ENCODE measurements around the gene LINC00305.

LINC00305 gene

GRCh38 chr18:64137914-64138313 lies 11.0 kb downstream of the LINC00305 start:
- Mint-ChIP-seq H3K36me3 (ENCODE audit: low read depth) (no peaks in the 10 kb centered on the region), H3K9me3 (no peaks in the 10 kb centered on the region)

GRCh38 chr18:64134044-64134747 lies 14.7 kb downstream of the LINC00305 start:
- intact Hi-C loops (cut with micrococcal nuclease) = no loop called here
- H3K9me3 Mint-ChIP-seq = no peaks in the 10 kb centered on the region

More at GRCh38 chr18:64137914-64138313, 11.0 kb downstream of the LINC00305 start:
- no peak overlapping the region for H3K27ac Mint-ChIP-seq
- no peak overlapping the region for H3K4me3 Mint-ChIP-seq
- H3K4me1 Mint-ChIP-seq (ENCODE audit: low read depth) = no peaks in the 10 kb centered on the region
- intact Hi-C loops (cut with micrococcal nuclease) = no loop called here
- H3K27me3 Mint-ChIP-seq = no peaks in the 10 kb centered on the region

GRCh38 chr18:64132871-64133270 lies 16.0 kb downstream of the LINC00305 start:
- Mint-ChIP-seq H3K36me3 (ENCODE audit: low read depth) (no peaks in the 10 kb centered on the region), H3K9me3 (no peaks in the 10 kb centered on the region), H3K4me1 (ENCODE audit: low read depth) (no peaks in the 10 kb centered on the region), H3K27ac (no peak overlapping the region), H3K4me3 (no peak overlapping the region), H3K27me3 (no peaks in the 10 kb centered on the region)
- intact Hi-C loops (cut with micrococcal nuclease) = no loop called here

More at GRCh38 chr18:64134044-64134747, 14.7 kb downstream of the LINC00305 start:
- Mint-ChIP-seq H3K4me3 (no peak overlapping the region), H3K36me3 (ENCODE audit: low read depth) (no peaks in the 10 kb centered on the region), H3K27ac (no peak overlapping the region), H3K27me3 (no peaks in the 10 kb centered on the region), H3K4me1 (ENCODE audit: low read depth) (no peaks in the 10 kb centered on the region)

- Mint-ChIP-seq H3K27ac (no peak overlapping the region), H3K4me1 (ENCODE audit: low read depth) (no peaks in the 10 kb centered on the region), H3K9me3 (no peaks in the 10 kb centered on the region), H3K4me3 (no peak overlapping the region), H3K36me3 (ENCODE audit: low read depth) (no peaks in the 10 kb centered on the region), H3K27me3 (no peaks in the 10 kb centered on the region)
- intact Hi-C loops (cut with micrococcal nuclease) = no loop called here
Measured at GRCh38 chr18:64131314-64131713, 17.6 kb downstream of the LINC00305 start.

- Mint-ChIP-seq H3K27ac (no peak overlapping the region), H3K4me1 (ENCODE audit: low read depth) (no peaks in the 10 kb centered on the region), H3K36me3 (ENCODE audit: low read depth) (no peaks in the 10 kb centered on the region), H3K27me3 (no peaks in the 10 kb centered on the region), H3K4me3 (no peak overlapping the region), H3K9me3 (no peaks in the 10 kb centered on the region)
- intact Hi-C loops (cut with micrococcal nuclease) = no loop called here
Measured at GRCh38 chr18:64127172-64127571, 21.7 kb downstream of the LINC00305 start.

- Mint-ChIP-seq H3K4me3 (no peak overlapping the region), H3K27me3 (no peaks in the 10 kb centered on the region), H3K9me3 (no peaks in the 10 kb centered on the region), H3K27ac (no peak overlapping the region), H3K4me1 (ENCODE audit: low read depth) (no peaks in the 10 kb centered on the region), H3K36me3 (ENCODE audit: low read depth) (no peaks in the 10 kb centered on the region)
- intact Hi-C loops (cut with micrococcal nuclease) = no loop called here
Measured at GRCh38 chr18:64119916-64120315, 29.0 kb downstream of the LINC00305 start.

GRCh38 chr18:64118406-64118805 lies 30.5 kb downstream of the LINC00305 start:
- no peaks in the 10 kb centered on the region for H3K36me3 Mint-ChIP-seq (ENCODE audit: low read depth)
- no peaks in the 10 kb centered on the region for H3K9me3 Mint-ChIP-seq
- no peaks in the 10 kb centered on the region for H3K4me1 Mint-ChIP-seq (ENCODE audit: low read depth)
- no peak overlapping the region for H3K27ac Mint-ChIP-seq
- intact Hi-C loops (cut with micrococcal nuclease) = no loop called here
- H3K4me3 Mint-ChIP-seq = no peak overlapping the region
- H3K27me3 Mint-ChIP-seq = no peaks in the 10 kb centered on the region

- H3K36me3 Mint-ChIP-seq (ENCODE audit: low read depth) = no peaks in the 10 kb centered on the region
- H3K27ac Mint-ChIP-seq = no peak overlapping the region
- no peaks in the 10 kb centered on the region for H3K9me3 Mint-ChIP-seq
- no peaks in the 10 kb centered on the region for H3K4me1 Mint-ChIP-seq (ENCODE audit: low read depth)
- H3K4me3 Mint-ChIP-seq = no peak overlapping the region
- no peaks in the 10 kb centered on the region for H3K27me3 Mint-ChIP-seq
- intact Hi-C loops (cut with micrococcal nuclease) = no loop called here
Measured at GRCh38 chr18:64116571-64117175, 32.2 kb downstream of the LINC00305 start.

GRCh38 chr18:64115881-64116280 lies 33.0 kb downstream of the LINC00305 start:
- intact Hi-C loops (cut with micrococcal nuclease) = no loop called here
- Mint-ChIP-seq H3K27ac (no peak overlapping the region), H3K4me3 (no peak overlapping the region), H3K4me1 (ENCODE audit: low read depth) (no peaks in the 10 kb centered on the region), H3K9me3 (no peaks in the 10 kb centered on the region), H3K27me3 (no peaks in the 10 kb centered on the region), H3K36me3 (ENCODE audit: low read depth) (no peaks in the 10 kb centered on the region)

GRCh38 chr18:64111950-64112349 lies 36.9 kb downstream of the LINC00305 start:
- H3K4me1 Mint-ChIP-seq (ENCODE audit: low read depth) = no peaks in the 10 kb centered on the region
- no peaks in the 10 kb centered on the region for H3K27me3 Mint-ChIP-seq
- H3K27ac Mint-ChIP-seq = no peak overlapping the region
- no peaks in the 10 kb centered on the region for H3K36me3 Mint-ChIP-seq (ENCODE audit: low read depth)
- no peak overlapping the region for H3K4me3 Mint-ChIP-seq
- intact Hi-C loops (cut with micrococcal nuclease) = no loop called here
- H3K9me3 Mint-ChIP-seq = no peaks in the 10 kb centered on the region

GRCh38 chr18:64110692-64111480 lies 38.0 kb downstream of the LINC00305 start:
- H3K4me1 Mint-ChIP-seq (ENCODE audit: low read depth) = no peaks in the 10 kb centered on the region
- no peaks in the 10 kb centered on the region for H3K9me3 Mint-ChIP-seq

GRCh38 chr18:64103986-64104385 lies 44.9 kb downstream of the LINC00305 start:
- H3K27ac Mint-ChIP-seq = no peak overlapping the region
- no peaks in the 10 kb centered on the region for H3K9me3 Mint-ChIP-seq
- no peak overlapping the region for H3K4me3 Mint-ChIP-seq
- no peaks in the 10 kb centered on the region for H3K4me1 Mint-ChIP-seq (ENCODE audit: low read depth)
- no peaks in the 10 kb centered on the region for H3K27me3 Mint-ChIP-seq
- H3K36me3 Mint-ChIP-seq (ENCODE audit: low read depth) = no peaks in the 10 kb centered on the region
- intact Hi-C loops (cut with micrococcal nuclease) = no loop called here

More at GRCh38 chr18:64110692-64111480, 38.0 kb downstream of the LINC00305 start:
- H3K27ac Mint-ChIP-seq = no peak overlapping the region
- no peaks in the 10 kb centered on the region for H3K27me3 Mint-ChIP-seq
- no peaks in the 10 kb centered on the region for H3K36me3 Mint-ChIP-seq (ENCODE audit: low read depth)
- intact Hi-C loops (cut with micrococcal nuclease) = no loop called here
- H3K4me3 Mint-ChIP-seq = no peak overlapping the region

- H3K4me3 Mint-ChIP-seq = no peak overlapping the region
Measured at GRCh38 chr18:64100116-64100922, 48.6 kb downstream of the LINC00305 start.

More at GRCh38 chr18:64100116-64100922, 48.6 kb downstream of the LINC00305 start:
- Mint-ChIP-seq H3K27ac (no peak overlapping the region), H3K4me1 (ENCODE audit: low read depth) (no peaks in the 10 kb centered on the region), H3K36me3 (ENCODE audit: low read depth) (no peaks in the 10 kb centered on the region), H3K9me3 (no peaks in the 10 kb centered on the region), H3K27me3 (no peaks in the 10 kb centered on the region)
- intact Hi-C loops (cut with micrococcal nuclease) = no loop called here
